HG03571 (cell line): ENCODE data around the gene SPEF1.
"Not testable (repeated sequence)": the region's sequence is repeated elsewhere in the genome, so short reads cannot be mapped to it uniquely, and the experiment has no call there.

Experiments
- ATAC-seq: cut with Tn5 transposase; IDR thresholded peaks from one replicate; pipeline ENCODE4 v1.9.1; 2021; ENCODE audit not compliant: unreplicated experiment

Gene SPEF1

DNA sequence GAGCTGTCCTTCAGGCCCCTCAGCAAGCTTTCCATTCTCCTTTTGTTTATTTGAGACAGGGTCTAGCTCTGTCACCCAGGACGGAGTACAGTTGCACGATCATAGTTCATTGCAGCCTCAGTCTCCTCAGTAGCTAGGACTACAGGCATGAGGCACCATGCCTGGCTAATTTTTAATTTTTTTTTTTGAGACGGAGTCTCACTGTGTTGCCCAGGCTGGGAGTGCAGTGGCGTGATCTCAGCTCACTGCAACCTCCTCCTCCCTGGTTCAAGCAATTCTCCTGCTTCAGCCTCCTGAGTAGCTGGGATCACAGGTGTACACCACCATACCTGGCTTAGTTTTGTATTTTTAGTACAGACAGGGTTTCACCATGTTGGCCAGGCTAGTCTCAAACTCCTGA lies 8.0 kb upstream of the SPEF1 start:
- not testable (repeated sequence) for ATAC-seq

DNA sequence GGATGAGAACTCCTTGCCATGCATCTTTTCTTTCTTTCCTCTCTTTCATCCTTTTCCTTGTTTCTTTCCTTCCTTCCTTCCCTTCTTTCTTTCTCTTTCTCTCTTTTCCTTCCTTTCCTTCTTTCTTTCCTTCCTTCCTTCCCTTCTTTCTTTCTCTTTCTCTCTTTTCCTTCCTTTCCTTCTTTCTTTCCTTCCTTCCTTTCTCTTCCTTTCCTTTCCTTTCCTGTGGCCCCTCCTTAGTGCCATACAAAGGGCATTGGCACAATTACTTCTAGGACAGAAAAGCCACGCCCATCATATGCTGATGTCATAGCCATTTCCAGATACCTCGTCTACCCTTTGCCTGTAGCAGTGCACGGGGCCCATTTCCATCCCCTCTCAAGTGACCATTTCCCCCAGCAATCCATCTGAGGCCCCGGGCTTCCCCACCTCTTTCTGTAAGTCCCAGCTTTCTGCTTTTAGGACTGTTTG lies 7.5 kb upstream of the SPEF1 start:
- no peak for ATAC-seq

DNA sequence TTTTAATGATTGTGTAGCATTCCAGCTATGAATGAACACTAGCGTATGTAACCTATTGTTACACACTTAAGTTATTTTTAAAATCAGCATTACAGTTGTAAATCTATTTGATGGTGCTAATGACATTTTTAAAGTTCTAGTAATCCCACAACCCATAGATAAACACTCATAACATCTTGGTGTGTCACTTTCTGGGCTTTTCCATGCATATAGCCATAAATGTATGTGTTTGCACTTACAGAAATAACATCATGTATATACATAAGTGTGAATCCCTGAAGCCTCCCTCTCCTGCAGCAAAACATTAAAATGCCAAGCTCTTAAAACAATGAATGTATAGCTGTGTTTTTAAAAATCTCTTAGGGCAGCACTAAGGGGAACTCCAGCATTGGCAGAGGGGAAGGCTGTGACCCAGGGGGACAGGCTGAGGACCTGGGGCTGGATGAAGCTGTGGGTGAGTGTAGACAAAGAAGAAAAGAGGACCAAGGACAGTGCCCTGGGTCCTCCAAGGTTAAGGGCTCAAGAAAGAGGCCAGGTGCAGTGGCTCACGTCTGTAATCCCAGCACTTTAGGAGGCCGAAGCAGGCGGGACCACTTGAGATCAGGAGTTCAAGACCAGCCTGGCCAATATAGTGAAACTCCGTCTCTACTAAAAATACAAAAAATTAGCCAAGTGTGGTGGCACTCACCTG lies 6.2 kb upstream of the SPEF1 start:
- ATAC-seq = no peak

DNA sequence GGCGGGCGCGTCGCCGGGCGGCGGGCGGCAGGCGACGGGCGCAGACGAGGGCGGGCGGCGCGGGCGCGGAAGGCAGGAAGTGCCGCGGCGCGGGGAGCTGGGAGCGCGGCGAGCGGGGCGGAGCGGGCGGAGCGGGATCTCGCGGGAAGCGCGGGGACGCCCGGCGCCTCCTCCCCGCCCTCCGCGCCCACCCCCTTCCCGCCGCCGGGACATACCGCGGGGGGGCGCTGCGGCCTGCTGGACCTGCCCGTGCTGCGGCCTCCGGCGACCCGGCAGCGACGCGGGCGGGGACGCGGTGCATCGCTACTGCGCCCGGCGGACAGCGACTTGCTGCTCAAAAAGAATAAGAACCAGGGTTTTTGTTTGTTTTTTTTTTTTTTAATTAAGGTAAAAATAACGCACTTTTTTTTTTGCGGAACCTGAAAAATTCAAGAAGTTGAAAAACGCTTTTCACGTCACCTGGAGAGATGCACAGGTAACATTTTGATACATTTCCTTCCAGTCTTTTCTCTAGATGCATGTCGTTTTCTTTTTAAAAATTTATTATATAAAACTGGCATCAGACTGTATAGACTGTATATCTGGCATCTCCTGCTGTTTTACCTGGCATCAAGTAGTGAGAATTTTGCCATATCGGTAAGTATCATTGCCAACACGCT lies 5.5 kb upstream of the SPEF1 start, which contains the start of gene CENPB:
TSS of gene CENPB (minus strand) at position 76 of the 659 bp plus-strand sequence. CDS start 257 bp downstream, outside the sequence.
- peak; percentile 73 for ATAC-seq

DNA sequence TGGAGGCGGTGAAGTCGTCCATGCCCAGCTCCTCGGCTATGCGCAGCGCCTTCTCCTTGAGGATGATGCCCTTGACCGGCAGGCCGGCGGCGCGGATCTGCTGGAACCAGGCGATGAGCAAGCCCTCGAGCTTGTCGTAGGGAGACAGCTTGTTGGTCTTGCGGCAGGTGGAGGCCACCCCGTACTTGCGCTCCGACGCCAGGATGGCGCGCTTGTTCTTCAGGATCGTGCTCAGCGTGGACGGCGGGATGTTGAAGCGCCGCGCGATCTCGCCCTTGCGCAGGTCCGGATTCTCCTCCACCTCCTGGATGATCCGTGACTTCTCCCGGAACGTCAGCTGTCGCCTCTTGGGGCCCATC lies 4.9 kb upstream of the SPEF1 start:
- ATAC-seq = peak; percentile 10

DNA sequence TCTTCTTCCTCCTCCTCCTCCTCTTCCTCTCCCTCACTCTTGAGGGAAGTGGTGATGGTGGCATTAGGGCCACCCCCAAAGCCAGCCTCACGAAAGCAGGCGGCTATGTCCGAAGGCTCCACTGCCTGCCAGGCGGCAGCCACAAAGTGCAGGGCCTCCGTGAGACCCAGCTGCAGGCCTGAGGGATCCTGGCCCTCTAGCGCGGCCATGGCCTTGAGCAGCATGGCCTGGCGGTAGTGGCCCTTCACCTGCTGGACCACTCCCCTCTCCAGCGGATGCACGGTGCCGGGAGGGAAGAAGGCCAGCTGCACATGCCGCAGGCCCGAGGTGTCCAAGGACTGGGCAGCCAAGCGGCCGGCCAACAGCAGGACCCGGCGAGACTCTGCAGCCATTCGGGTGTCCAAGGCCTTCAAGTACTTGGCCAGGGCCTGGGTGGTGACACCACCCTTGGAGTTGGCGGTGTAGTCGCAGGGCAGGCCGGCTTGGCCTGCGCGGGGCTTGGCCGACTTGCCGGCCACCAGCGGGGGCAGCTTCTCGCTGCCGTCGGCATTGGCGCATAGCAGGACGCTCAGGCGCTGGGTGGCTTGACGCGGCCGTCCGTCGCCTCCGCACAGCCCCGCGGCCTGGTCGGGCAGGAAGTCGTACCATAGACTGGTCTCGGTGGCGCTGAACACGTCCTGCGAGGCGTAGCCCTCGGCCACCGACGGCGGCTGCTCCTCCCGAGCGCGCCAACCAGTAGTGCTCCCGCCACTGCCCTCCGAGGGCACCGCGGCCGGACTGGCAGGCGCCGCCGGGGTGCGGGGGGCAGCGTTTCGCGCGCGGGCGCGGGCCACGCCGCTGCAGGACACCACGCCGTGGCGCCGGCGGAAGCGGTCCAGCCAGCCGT lies 4.2 kb upstream of the SPEF1 start:
- ATAC-seq = no peak

DNA sequence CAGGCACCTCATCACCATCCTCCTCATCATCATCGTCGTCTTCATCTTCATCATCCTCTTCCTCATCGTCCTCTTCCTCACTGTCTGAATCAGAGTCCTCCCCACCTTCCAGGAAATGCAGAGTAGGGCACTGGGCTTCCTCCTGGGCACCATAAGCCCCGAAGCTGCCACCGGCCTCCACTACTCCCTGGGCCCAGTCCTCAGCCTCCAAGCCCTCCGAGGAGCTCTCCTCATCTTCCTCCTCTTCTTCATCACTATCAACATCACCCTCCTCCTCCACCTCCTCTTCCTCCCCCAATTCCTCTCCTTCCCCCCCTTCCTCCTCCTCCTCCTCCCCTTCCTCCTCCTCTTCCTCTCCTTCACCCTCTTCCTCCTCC lies 3.6 kb upstream of the SPEF1 start:
- no peak for ATAC-seq

DNA sequence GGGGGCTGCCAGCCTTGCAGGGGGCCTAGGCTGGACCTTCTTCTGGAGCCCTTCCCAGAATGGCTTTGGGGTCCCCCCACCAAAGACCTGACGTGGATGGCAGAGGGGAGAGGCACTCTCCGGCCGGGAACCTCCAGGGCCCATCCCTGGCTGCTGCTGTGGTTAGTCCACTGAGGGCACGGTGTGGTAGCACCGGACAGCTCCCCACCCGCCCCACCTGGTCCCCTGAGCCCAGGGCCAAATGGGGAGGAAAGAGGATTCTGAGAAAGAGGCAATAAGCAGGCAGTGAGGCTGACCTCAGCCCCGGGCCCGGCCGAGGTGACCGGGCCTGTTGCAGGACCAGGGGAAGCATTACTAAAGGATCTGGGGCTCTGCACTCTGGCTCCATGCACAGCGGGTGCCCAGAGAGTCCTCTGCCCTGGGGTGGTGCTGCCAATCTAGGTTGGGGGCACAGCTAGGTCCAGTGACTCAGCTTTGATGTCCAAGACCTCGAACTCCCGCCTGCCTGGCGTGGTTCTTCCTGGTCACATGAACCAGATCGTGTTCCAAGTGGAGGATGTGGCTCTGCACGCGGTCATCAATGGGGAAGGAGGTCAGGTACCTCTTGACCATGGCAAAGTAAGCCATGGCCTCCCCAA lies 3.1 kb upstream of the SPEF1 start:
- ATAC-seq = no peak

DNA sequence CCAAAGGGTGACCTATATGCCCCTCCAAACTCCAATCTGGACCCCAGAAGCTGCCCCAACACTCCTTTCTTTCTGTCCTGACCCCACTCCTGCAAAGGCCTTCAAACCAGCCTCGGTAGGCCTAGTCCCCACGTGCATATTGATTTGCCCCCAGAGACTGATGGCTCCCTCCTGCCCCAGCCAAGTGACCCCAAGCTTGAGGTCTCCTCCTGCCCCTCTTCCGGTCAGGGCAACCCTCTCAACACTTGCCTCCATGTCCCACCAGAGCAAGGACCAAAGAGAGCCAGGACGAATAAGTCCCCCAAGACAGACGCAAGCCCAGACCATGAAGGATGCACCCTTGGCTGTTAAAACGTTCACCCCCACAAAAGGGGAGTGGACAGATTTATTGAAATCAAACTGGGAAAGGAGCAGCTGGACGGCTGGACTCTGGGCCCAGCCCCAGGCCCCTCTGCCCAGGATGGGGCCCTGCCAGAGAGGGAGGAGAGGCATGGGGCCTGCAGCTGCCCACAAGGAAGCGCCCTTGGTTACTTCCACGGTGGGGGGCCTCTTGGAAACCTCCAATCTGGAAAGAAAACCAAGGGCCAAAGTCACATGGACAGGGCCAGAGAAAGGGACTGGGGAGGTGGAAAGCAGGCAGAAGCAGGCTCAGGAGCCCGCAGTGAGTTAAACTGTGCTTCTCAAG lies 2.4 kb upstream of the SPEF1 start:
- no peak for ATAC-seq

DNA sequence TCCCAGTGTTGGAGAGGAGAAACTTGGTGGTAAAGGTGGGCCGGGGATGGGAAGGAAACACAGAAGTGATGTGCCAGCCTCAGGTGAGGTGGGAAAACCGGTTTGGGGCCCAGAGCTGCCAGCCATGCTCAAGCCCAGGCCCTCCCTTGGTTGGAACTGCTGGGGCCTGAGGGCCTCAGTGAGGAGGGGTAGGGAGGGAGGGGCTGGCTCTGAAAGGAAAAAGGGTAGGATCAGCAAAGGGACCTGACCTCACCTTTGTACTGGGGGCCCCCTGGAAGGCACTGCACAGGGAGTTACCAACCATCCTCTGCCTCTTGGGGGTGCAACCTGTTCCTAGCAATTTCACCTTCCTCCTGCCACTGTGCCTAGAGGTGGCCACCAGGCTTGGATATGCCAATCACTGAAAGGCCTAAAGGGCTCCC lies 1.8 kb upstream of the SPEF1 start:
- no peak for ATAC-seq

DNA sequence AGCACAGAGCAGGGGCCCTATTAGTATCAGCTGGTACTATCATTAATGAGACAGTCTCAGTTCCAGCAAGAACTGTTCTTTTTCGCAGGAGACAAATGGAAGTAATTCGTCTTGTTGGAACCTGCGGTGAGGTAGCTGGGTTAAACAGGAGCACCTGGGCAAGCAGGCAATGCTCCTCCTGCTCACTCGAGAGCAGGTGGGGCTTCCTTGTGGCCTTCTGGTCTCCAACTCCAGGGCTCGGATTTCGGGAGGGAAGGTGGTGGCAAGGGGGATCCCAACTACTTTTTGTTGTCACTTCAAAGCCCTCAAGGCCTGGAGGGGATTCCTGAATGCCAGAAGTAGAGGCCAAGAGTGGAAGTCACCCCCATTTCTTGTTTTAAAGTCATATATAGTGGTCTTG lies 1.3 kb upstream of the SPEF1 start:
- ATAC-seq = no peak

DNA sequence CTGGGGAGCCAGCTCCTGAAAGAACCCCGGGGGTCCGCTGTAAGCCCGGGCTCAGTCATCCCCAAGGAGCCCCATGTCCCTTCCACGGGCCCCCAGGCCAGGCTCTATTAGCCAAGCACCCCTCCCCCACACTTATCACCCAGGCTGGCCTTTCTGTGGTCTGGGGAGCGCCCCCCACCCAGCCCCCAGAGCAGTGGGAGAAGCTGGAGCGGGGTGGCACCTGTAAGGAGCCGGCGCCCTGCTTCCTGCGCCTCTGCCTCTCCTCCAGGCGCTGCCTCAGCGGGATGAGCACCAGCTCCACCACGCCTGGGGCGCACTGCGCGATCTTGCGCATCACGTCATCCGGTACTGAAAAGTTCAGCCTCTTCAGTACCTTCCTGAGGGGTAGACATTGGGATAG lies 2.3 kb downstream of the SPEF1 start:
- no peak for ATAC-seq

DNA sequence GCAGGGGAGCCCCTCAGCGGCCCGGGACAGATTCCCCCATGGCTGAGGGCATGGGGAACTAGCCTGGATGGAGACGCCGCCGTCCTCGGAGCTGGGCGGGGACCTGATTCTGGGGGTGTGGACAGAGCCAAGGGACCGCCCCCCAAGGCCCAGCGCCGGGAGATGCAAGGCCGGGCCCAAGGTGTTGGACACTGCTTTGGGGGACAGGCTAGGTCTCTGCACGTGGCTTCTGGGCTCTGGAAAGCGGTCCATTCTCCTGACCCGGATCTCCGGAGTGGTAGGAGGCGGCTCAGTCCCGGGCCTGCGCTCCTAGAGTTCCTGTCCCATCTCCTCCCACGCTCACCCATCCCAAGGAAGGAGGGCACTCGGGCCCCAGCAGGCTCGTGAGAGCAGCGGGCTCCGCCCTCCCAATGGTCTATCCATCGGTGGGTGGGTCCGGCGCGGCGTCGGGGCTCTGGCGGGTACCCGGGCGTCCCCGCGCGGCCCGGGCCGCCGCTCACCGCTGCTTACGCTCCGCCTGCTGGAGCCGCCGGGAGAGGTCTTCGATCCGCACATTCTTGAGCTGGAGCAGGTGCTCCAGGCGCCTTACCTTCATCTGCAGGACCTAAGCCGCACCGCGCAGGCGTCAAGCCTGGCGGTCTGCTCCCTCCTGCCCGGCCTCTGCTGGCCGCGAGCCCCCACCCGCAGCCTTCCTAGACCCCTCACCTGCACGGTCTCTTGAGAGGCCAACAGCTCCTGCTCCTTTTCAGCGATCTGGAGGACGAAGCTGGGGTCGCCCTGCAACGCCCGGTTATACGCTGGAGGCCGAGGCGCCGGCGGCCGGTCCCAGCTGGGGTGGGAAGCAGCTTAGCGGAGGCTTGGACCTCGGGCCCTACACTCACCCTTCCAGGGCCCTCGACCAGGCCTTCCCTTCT lies 3.3 kb downstream of the SPEF1 start:
- no peak for ATAC-seq

DNA sequence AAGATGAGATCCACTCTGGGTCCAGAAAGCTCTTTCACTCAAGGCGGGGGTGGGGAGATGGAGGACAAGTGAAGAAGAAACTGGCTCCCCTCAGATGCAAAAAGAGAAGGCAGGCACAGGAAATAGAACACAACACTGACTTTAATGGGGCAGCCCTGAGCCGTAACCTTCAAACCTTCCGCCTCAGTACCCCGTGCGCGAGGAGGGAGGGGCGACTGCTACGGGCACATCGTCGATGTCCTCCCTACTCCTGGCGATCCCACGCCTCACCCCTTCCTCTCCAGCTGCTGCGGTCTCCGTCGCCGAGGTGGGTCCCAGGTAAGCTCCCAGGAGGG lies 3.9 kb downstream of the SPEF1 start:
- no peak for ATAC-seq

DNA sequence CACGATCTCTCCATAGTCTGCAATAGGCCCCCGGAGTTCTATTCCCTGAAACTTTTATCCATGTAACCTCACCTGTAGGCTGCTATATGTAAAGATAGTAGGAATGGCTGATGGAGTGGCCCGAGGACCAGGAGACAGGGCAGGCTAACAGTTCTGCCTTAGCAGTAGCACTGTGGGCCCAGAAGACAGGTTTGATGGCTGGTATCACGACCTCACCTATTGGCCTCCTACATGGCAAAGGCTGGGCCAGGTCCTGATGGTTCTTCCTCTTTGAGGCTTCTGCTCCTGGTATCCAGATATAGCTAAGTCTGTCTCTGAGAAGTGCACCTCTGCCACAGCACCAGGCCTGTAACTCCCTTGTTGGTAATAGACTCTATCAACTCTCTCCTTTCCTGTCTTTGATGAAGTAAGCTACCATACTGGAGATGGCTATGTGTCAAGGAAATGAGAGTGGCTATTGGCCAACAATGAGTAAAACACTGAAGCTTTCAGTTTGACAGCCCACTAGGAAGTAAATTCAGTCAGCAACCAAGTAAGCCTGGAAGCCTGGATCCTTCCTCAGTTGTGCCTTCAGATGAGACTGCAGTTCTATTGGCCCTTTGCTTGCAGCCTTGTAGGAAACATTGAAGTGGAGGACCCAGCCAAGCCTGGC lies 5.7 kb downstream of the SPEF1 start:
- no peak for ATAC-seq

DNA sequence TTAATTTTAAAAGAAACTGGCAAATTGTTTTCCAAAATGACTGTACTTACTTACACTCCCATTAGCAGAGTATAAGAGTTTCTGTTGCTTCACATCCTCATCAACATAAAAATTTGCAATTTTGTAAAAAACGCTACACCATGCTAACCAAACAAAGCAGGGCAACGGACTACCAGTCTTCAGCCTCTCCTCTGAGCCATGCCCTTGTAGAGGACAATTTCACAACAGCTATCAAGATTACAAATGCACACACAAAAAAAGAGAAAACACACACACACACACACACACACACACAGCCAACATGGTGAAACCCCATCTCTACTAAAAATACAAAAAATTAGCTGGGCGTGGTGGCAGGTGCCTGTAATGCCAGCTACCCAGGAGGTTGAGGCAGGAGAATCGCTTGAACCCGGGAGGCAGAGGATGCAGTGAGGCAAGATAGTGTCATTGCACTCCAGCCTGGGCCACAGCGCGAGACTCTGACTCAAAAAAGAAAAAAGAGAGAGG lies 9.6 kb downstream of the SPEF1 start:
- ATAC-seq = no peak

DNA sequence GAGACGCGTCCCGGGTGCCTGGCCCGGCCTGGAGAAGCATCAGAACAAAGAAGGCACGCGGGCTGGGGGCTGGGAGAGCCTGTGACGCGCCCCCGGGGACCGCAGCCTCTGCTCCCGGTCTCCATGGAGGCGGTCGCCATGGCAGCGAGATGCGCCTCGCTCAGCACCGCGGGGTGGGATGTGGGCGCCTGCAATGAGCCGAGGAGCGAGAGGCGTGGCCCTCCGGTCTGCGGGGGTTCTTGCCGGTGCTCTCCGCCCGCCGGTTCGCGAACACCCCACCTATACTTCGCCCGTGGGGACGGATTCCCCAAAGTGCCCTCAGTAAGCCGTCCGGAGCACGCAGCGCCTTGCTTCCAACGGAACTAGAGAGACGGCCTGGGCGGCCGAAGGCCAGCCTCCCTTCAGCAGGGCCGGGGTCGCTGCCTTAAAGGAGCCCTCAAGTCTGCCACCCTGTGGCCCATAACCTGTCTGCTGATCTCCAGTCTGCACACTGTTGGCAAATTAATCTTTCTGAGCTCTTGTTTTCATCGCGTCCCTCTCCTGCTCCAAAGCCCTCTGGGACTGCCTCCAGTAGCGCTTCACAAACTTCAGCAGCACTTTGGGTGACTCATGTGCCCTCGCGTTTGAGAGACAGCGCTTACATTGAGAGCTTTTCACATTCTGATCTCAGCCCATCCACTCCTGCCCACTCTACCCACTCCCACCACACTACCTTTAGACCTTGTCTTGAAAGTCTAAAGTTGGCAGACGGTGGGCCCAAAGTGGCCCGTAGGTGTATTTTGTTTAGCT lies 12.7 kb downstream of the SPEF1 start:
- ATAC-seq = peak; percentile 35
